CD4-positive, alpha-beta T cell treated with Interleukin-6 for 4 hours (primary cell): Measurements from ENCODE around the gene TGFBR2.
A peak's percentile ranks its signal among the peaks of the same experiment; 100 is the strongest.

ENCODE experiments used
- DNase-seq: peaks from one replicate; pipeline ENCODE4 v3.0.0-alpha.2; 2020; ENCODE audit warnings: mixed read lengths

TGFBR2 gene

GRCh38 chr3:30675006-30675405 is 68.6 kb downstream of the TGFBR2 start:
- no peak for DNase-seq

- no peak for DNase-seq
Measured at GRCh38 chr3:30675774-30676173, 69.4 kb downstream of the TGFBR2 start.

DNA sequence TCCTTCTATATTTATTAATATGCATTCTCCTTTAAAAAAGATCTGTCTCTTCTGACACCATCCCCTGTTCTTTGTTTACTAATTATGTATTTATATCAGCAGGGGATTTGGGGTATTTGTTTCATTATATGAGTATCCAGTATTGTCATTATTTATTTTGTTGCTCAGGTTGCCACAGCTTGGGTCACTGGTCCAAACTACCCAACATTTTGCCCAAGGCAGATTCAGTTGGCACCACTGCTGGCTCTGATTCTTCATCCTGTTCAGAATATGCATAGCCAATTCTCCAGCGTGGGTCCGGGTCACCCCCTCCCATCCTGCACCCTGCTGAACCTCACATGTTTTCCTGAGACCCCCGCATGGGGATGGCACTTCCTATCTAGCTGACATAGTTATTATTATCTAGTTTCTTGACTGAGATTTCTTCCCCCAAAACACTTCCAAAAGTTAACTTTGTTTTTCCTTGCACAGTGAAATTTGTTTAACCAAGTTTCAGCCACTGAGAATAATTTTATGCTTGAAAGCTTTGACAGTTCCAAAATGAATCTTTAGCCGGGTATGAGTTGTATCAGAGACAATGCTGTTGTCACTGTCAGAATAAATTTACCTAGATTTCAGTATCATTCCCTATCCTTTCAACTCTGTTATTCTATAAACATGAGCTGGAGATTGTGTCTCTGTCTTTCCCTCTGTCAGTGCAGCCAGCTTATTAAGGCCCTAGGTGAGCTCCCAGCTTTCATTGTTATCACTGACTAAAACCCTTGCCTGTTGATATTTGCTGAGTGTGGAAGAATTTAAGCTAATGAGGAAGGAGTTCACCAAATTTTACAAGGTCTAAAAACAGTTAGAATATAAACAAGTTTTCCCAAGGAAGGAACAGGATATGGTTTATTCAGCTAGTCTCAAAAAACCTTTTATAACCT is 70.3 kb downstream of the TGFBR2 start:
- no peak for DNase-seq

DNA sequence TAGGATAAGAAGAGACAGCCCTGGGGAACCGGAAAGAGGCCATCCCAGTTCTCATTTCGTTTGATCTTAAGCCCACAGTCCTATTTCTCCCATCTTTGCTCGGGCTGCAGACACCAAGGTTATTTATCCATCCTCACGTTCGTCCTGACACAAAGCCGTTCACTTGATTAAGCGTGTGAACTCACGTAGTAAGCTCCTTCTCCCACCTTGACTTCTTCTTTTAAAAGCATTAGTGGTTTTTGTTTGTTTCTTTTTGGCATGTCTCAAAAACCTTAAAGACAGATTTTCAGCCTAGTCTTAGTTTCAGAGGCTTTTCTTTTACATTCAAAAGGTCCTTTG is 70.9 kb downstream of the TGFBR2 start:
- DNase-seq = no peak

DNA sequence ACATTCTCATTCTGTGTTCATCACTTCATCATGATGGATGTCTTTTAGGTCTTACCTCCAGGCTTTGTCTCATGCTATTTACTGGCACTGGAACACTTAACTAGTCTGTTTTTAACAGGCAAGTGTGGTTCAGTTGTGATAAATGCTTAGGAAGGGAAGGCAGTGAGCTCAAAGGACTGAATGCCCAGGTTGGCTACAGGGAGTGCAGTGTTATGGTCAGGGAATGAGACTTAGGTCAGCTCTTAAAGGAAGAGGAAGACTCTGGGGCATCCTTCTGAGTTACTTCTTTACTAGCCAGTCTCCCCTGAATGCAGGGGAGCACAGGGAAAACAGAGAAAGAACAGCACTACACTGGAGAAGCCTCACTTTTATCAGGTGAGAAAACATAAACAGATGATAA is 72.6 kb downstream of the TGFBR2 start:
- no peak for DNase-seq

DNA sequence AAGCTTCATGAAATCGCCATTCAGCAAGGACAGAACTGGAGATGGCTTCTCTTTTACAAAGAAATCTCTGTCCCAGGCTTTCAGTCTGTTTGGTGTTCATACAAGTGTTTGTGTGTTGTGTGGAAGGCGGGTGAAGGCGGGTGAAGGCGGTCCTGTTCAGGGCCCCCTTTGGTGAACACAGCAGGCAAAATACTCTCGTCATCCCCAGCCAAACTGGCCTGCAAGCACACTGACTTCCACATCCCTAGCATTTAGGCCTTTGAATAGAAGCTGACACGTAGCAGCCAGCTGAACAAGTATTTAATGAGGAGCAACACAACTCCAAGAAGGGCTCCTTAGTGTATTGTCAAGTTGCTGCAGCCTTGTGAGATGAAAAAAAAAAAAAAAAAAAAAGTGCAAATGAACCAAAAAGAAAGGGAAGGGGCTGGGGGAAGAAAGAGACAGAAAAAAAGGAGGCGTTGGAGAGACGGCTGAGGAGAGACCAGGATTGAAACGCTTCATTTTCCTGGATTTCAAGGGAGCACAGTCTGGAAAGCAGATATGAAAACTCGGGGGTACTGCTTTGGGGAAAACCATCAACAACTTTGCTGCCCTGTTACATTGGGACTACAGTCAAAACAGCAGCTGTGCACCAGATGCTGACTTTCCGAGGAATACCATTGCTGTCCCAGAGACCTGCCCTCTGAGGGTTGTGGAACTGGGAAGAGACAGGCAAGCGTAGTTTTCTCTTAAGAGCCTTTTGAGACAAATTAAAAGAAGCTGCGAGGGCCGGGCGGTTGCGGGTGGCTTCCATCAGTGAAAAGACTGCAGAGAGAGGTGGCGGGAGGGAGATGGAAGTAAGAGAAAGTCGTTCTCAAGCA is 74.6 kb downstream of the TGFBR2 start:
- no peak for DNase-seq

GRCh38 chr3:30681649-30682211 is 75.3 kb downstream of the TGFBR2 start:
- DNase-seq = no peak

- DNase-seq = no peak
Measured at GRCh38 chr3:30682434-30683155, 76.2 kb downstream of the TGFBR2 start.

- DNase-seq = no peak
Measured at GRCh38 chr3:30683769-30684168, 77.4 kb downstream of the TGFBR2 start.

- no peak for DNase-seq
Measured at GRCh38 chr3:30684356-30684755, 78.0 kb downstream of the TGFBR2 start.

- DNase-seq = no peak
Measured at GRCh38 chr3:30685267-30685667, 78.9 kb downstream of the TGFBR2 start.

DNA sequence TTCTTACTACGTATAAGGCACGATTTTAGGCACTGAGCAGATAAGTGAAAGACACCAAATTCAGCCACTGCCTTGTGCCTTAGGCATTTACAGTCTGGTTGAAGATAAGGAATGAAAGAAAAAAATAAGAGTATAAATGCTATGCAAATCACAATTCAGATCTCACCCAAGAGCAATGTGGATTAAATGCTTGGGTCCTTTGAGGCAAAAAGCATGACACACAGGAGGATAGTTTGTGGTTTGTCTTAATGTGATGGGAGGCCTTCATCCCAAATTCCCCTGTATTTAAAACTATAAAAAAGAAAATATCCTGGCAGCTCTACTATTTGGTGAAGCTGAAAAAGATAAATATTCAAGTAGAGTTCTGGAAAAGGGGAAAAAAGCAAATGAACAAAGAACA is 79.8 kb downstream of the TGFBR2 start:
- DNase-seq = no peak

- no peak for DNase-seq
Measured at GRCh38 chr3:30686799-30687198, 80.4 kb downstream of the TGFBR2 start.

- DNase-seq = no peak
Measured at GRCh38 chr3:30687930-30688570, 81.6 kb downstream of the TGFBR2 start.

GRCh38 chr3:30688776-30689641 is 82.6 kb downstream of the TGFBR2 start:
- no peak for DNase-seq

DNA sequence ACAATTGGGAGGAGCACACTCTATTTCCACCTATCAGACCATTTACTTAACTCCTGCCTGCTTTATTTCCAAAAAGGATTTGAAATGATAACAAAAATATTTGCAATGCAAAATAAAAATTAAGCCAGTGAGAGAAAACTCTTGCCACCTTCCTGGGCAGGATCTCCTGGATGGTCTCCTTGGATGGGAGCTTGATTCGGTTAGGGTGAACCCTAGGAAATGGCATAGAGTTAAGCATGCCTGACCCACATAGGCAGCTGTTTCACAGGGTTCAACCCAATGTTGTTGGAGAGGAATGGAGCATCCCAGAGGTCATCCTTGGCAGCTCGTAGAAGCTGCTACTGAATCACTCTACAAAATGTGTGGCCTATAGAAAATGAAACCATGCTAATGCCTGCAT is 83.8 kb downstream of the TGFBR2 start:
- no peak for DNase-seq

DNA sequence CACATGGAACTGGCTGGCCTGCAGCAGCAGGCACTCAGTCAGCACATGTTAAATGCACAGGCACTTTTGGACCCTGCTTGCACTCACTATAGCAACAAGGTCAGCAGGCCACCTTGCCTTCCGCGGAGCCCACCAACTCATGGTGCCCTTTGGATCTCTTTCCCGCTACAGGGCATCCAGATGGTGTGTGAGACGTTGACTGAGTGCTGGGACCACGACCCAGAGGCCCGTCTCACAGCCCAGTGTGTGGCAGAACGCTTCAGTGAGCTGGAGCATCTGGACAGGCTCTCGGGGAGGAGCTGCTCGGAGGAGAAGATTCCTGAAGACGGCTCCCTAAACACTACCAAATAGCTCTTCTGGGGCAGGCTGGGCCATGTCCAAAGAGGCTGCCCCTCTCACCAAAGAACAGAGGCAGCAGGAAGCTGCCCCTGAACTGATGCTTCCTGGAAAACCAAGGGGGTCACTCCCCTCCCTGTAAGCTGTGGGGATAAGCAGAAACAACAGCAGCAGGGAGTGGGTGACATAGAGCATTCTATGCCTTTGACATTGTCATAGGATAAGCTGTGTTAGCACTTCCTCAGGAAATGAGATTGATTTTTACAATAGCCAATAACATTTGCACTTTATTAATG is 85.0 kb downstream of the TGFBR2 start:
- no peak for DNase-seq

- no peak for DNase-seq
Measured at GRCh38 chr3:30691944-30692343, 85.5 kb downstream of the TGFBR2 start.

- no peak for DNase-seq
Measured at GRCh38 chr3:30692498-30693130, 86.2 kb downstream of the TGFBR2 start.

- DNase-seq = peak; percentile 60
Measured at GRCh38 chr3:30693470-30694120, 87.2 kb downstream of the TGFBR2 start.
